Stimulated activated CD8-positive, alpha-beta memory T cell treated with anti-CD3 and anti-CD28 coated beads, Interleukin-4, amount 100 ng/mL, for 1 hour (primary cell): ENCODE measurements around the gene MLST8.
"Not testable (repeated sequence)": the region's sequence is repeated elsewhere in the genome, so short reads cannot be mapped to it uniquely, and the experiment has no call there.

Source experiments
- DNase-seq, 2 donors: peaks; one replicate each; pipeline ENCODE4 v3.0.0-alpha.2; 2020; ENCODE audit warnings: low read depth in 2 of 2, low spot score in 1 of 2

The MLST8 gene

GRCh38 chr16:2243031-2243528 is 37.8 kb downstream of the MLST8 start:
- DNase-seq: no peak

- no peak for DNase-seq
Measured at GRCh38 chr16:2243781-2244180, 38.5 kb downstream of the MLST8 start.

GRCh38 chr16:2244301-2244700 is 39.0 kb downstream of the MLST8 start:
- no peak for DNase-seq

GRCh38 chr16:2244926-2245795 is 39.9 kb downstream of the MLST8 start:
- no peak for DNase-seq

GRCh38 chr16:2246301-2246885 is 41.1 kb downstream of the MLST8 start:
- no peak for DNase-seq

- no peak for DNase-seq
Measured at GRCh38 chr16:2250652-2251295, 45.5 kb downstream of the MLST8 start.

- DNase-seq: peak; percentile 63 to 66
Measured at GRCh38 chr16:2251296-2252111, 46.2 kb downstream of the MLST8 start, which contains the start of gene ECI1. Gene ECI1, minus strand, starts transcription at chr16:2251587. Its CDS starts 21 bp downstream, at chr16:2251566.

- no peak for DNase-seq
Measured at GRCh38 chr16:2252806-2253148, 47.5 kb downstream of the MLST8 start.

GRCh38 chr16:2253293-2253692 is 48.0 kb downstream of the MLST8 start:
- no peak for DNase-seq

- no peak for DNase-seq
Measured at GRCh38 chr16:2256531-2257140, 51.4 kb downstream of the MLST8 start.

- no peak for DNase-seq
Measured at GRCh38 chr16:2257726-2258125, 52.5 kb downstream of the MLST8 start.

- DNase-seq: not testable (repeated sequence)
Measured at GRCh38 chr16:2258530-2258929, 53.3 kb downstream of the MLST8 start.
